Measurements from ENCODE around the gene SLC8A2.

The SLC8A2 gene, protein sequence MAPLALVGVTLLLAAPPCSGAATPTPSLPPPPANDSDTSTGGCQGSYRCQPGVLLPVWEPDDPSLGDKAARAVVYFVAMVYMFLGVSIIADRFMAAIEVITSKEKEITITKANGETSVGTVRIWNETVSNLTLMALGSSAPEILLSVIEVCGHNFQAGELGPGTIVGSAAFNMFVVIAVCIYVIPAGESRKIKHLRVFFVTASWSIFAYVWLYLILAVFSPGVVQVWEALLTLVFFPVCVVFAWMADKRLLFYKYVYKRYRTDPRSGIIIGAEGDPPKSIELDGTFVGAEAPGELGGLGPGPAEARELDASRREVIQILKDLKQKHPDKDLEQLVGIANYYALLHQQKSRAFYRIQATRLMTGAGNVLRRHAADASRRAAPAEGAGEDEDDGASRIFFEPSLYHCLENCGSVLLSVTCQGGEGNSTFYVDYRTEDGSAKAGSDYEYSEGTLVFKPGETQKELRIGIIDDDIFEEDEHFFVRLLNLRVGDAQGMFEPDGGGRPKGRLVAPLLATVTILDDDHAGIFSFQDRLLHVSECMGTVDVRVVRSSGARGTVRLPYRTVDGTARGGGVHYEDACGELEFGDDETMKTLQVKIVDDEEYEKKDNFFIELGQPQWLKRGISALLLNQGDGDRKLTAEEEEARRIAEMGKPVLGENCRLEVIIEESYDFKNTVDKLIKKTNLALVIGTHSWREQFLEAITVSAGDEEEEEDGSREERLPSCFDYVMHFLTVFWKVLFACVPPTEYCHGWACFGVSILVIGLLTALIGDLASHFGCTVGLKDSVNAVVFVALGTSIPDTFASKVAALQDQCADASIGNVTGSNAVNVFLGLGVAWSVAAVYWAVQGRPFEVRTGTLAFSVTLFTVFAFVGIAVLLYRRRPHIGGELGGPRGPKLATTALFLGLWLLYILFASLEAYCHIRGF

GRCh38 chr19:47471733-47472457, at the start of gene SLC8A2:
Gene SLC8A2 (minus strand): TSS chr19:47471893. CDS start chr19:47466403, 5,490 bp downstream.
- H3K4me2 ChIP-seq = peak within 1 kb of the TSS; percentile 20 to 57 (median 35); a peak in 16 of 22 replicates
- H3K4me3 ChIP-seq = no peak within 1 kb of the TSS
- peaks cover 0 to 14% (median 6%) of the 10 kb centered on the region in 10 experiments; a peak in 13 of 20 replicates for H3K4me1 ChIP-seq
- H3K27ac ChIP-seq = no peak within 1 kb of the TSS
- no peaks in the 10 kb centered on the region for H3K9me3 ChIP-seq (replicated peaks in 1 of 11)
- peaks cover 54 to 60% (median 57%) of the 10 kb centered on the region in 11 experiments for H3K27me3 ChIP-seq
- no peak within 1 kb of the TSS for H3K9ac ChIP-seq
- H4K20me1 ChIP-seq = peaks cover 0 to 62% (median 5%) of the 10 kb centered on the region in 11 experiments; a peak in 11 of 22 replicates
- H3K36me3 ChIP-seq = no peaks in the 10 kb centered on the region
- no peak for TF ChIP-seq Cebpa-rat (IDR thresholded peaks at IDR 0.05)

DNA sequence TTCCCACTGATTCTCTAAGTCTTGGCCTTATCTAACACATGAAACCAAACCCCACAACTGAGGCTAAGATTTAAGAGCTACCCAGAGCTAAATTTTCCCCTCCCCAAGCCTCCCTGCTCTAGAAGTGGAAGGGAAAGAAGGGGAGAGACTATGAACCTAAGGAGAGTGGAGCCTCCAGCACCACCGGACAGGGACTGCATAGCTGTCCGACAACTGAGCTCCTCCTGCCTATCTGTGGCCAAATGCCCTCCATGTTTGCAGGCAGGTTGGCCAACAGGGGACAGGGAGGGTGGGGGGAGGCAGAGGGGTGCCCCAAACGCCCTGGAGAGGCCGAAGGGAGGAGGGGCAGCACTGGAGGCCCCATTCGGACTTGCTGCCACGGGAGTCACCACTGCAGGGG, 49.1 kb upstream of the SLC8A2 start:
- peaks cover 25 to 70% (median 55%) of the 10 kb centered on the region in 10 experiments for H3K4me1 ChIP-seq
- H3K27me3 ChIP-seq = peaks cover 42 to 58% (median 55%) of the 10 kb centered on the region in 11 experiments
- H3K4me2 ChIP-seq = no peak overlapping the region
- no peak for TF ChIP-seq Cebpa-rat (IDR thresholded peaks at IDR 0.05)
- H3K4me3 ChIP-seq = no peak overlapping the region
- H3K9ac ChIP-seq = no peak overlapping the region
- no peak overlapping the region for H3K27ac ChIP-seq
- peaks cover 0 to 31% (median 0%) of the 10 kb centered on the region in 11 experiments; a peak in 6 of 22 replicates for H4K20me1 ChIP-seq
- no peaks in the 10 kb centered on the region for H3K36me3 ChIP-seq
- H3K9me3 ChIP-seq (replicated peaks in 1 of 11) = no peaks in the 10 kb centered on the region

GRCh38 chr19:47520343-47520806, 48.7 kb upstream of the SLC8A2 start:
- H3K4me3 ChIP-seq = no peak overlapping the region
- no peaks in the 10 kb centered on the region for H3K9me3 ChIP-seq (replicated peaks in 1 of 11)
- no peak for TF ChIP-seq Cebpa-rat (IDR thresholded peaks at IDR 0.05)
- H3K9ac ChIP-seq = no peak overlapping the region
- no peak overlapping the region for H3K27ac ChIP-seq
- peaks cover 0 to 31% (median 0%) of the 10 kb centered on the region in 11 experiments; a peak in 6 of 22 replicates for H4K20me1 ChIP-seq
- no peak overlapping the region for H3K4me2 ChIP-seq
- peaks cover 42 to 58% (median 55%) of the 10 kb centered on the region in 11 experiments for H3K27me3 ChIP-seq
- peaks cover 27 to 73% (median 59%) of the 10 kb centered on the region in 10 experiments for H3K4me1 ChIP-seq
- H3K36me3 ChIP-seq = no peaks in the 10 kb centered on the region

- Histone ChIP-seq H4K20me1 (peaks cover 0 to 39% (median 8%) of the 10 kb centered on the region in 11 experiments; a peak in 17 of 22 replicates), H3K4me2 (peak overlapping the region in 9 of 11 experiments; percentile 51 to 82 (median 62); a peak in 17 of 22 replicates), H3K4me1 (peaks cover 28 to 71% (median 61%) of the 10 kb centered on the region in 10 experiments), H3K9ac (no peak overlapping the region), H3K36me3 (no peaks in the 10 kb centered on the region), H3K27me3 (peaks cover 42 to 58% (median 55%) of the 10 kb centered on the region in 11 experiments), H3K4me3 (no peak overlapping the region), H3K27ac (no peak overlapping the region), H3K9me3 (replicated peaks in 1 of 11) (no peaks in the 10 kb centered on the region)
- no peak for TF ChIP-seq Cebpa-rat (IDR thresholded peaks at IDR 0.05)
These were observed 47.2 kb upstream of the SLC8A2 start for GRCh38 chr19:47518854-47519253.

DNA sequence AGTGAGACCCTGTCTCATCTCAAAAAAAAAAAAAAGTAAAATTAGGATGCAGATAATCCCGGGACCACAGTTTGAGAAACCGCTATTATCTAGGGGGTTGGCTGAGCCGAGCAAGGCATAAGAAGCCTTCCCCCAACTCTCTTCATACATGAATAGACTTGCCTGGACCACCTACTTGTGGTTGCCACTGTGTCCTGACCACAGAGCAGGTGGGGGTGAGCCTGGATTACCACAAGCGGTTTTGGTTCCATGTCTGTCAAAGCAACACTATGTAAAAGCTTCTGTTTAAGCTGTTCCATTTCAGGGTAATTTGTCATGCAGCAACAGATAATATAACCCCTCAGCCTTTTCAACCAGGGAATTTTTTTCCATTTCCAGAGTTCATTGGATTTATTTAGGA, 46.4 kb upstream of the SLC8A2 start:
- H3K9me3 ChIP-seq (replicated peaks in 1 of 11) = no peaks in the 10 kb centered on the region
- H3K27ac ChIP-seq = no peak overlapping the region
- H3K9ac ChIP-seq = peak overlapping the region in 1 of 11 experiments; percentile 12; a peak in 1 of 22 replicates
- peaks cover 4 to 47% (median 16%) of the 10 kb centered on the region in 11 experiments; a peak in 19 of 22 replicates for H4K20me1 ChIP-seq
- no peak overlapping the region for H3K4me3 ChIP-seq
- H3K27me3 ChIP-seq = peaks cover 42 to 58% (median 55%) of the 10 kb centered on the region in 11 experiments
- no peaks in the 10 kb centered on the region for H3K36me3 ChIP-seq
- TF ChIP-seq Cebpa-rat (IDR thresholded peaks at IDR 0.05) = no peak
- H3K4me2 ChIP-seq = peak overlapping the region; percentile 25 to 82 (median 55); a peak in 21 of 22 replicates
- H3K4me1 ChIP-seq = peaks cover 28 to 71% (median 61%) of the 10 kb centered on the region in 10 experiments

DNA sequence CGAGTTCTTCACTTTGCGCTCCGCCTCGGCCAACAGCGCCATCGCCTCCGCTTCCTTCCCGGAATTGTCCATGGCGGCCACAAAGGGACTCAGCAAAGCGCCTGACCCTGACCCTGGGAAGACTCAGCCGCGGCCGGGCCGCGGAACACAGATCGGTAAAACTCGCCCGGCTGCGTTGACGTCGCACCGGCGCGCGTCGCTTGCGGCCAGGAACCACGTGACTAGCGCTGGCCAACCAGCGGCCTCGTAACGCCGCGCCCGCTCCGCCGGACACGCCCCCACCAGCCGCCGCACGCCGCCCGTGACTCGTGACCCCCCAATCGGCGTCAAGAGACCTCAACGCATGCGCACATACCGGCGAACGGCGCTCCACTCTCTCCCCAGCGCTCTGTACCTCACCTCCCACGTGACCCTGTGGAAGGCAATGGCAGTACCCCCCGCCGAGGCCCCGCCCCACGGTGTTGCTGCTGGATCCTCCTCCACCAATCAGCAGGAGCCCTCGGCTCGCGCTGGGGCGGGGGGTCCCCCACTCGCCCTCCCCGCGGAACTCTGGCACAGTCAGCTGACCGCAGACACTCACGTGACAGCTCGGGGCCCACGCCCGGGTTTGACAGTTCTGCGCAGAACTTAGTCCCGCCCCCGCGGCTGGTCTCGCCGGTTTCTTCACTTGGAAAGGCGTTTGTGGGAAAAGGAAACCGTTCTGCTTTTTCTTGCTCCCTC, 43.3 kb upstream of the SLC8A2 start, which contains the start of gene NAPA:
Gene NAPA (minus strand): TSS at position 195 of the 720 bp plus-strand sequence. CDS start 123 bp downstream, at position 72.
- peaks cover 20 to 34% (median 29%) of the 10 kb centered on the region in 11 experiments; a peak in 21 of 22 replicates for H3K27me3 ChIP-seq
- TF ChIP-seq Cebpa-rat (IDR thresholded peaks at IDR 0.05) = no peak
- peak within 1 kb of the TSS; percentile 89 to 100 (median 98) for H3K4me2 ChIP-seq
- peak within 1 kb of the TSS; percentile 92 to 99 (median 94) for H3K9ac ChIP-seq
- peak within 1 kb of the TSS; percentile 80 to 98 (median 90) for H3K27ac ChIP-seq
- peaks cover 35 to 69% (median 45%) of the 10 kb centered on the region in 11 experiments for H4K20me1 ChIP-seq
- peaks cover 54 to 83% (median 71%) of the 10 kb centered on the region in 10 experiments for H3K4me1 ChIP-seq
- H3K9me3 ChIP-seq (replicated peaks in 1 of 11) = no peaks in the 10 kb centered on the region
- H3K36me3 ChIP-seq = peaks cover 0 to 21% (median 9%) of the 10 kb centered on the region in 11 experiments; a peak in 11 of 22 replicates
- H3K4me3 ChIP-seq = peak within 1 kb of the TSS; percentile 85 to 97 (median 94)

DNA sequence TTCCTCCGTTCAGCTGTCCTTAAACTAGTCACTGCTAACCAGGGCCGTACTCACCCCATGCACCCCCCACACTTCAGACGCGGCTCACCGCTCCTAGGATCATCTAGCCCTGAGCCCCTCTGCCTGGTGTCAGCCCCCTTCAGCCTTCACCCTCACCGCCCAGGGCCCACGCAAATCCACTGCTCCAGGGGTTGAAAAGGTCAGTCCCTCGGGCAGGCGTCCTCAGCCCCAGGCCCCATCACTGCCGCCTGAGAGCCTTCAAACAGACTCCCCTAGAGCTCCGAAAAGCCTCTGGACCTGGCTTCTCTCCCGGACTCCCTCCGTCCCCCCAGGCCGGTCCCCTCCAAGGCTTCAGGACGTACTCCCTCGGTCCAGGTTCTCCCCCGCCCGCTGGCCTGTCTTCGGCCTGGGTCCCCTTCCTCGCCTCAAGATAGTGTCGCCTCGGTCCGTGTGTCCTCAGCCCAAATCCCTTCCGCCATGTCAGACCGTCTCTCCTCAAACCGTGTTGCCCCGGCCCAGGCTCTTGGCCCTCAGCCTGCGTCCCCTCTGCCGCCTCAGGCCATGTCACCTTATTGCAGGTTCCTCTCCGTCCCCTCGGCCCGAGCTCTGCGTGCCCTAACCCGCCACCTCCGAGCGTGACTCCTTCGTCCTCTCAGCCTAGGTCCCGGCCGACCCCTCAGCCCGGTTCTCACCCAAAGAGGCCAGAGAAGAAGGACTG, 42.6 kb upstream of the SLC8A2 start:
- Histone ChIP-seq H3K9me3 (replicated peaks in 1 of 11) (no peaks in the 10 kb centered on the region), H3K4me2 (peak overlapping the region; percentile 89 to 100 (median 98)), H4K20me1 (peaks cover 43 to 70% (median 52%) of the 10 kb centered on the region in 11 experiments), H3K4me3 (peak overlapping the region; percentile 85 to 97 (median 94)), H3K27ac (peak overlapping the region; percentile 80 to 98 (median 90)), H3K36me3 (peaks cover 0 to 28% (median 10%) of the 10 kb centered on the region in 11 experiments; a peak in 12 of 22 replicates), H3K4me1 (peaks cover 57 to 86% (median 71%) of the 10 kb centered on the region in 10 experiments), H3K9ac (peak overlapping the region; percentile 92 to 99 (median 94)), H3K27me3 (peaks cover 13 to 27% (median 21%) of the 10 kb centered on the region in 11 experiments; a peak in 21 of 22 replicates)
- no peak for TF ChIP-seq Cebpa-rat (IDR thresholded peaks at IDR 0.05)
